HL-60 (cell line): ENCODE measurements around the gene IRGC.
A peak's percentile ranks its signal among the peaks of the same experiment; 100 is the strongest.

ENCODE experiments used
- DNase-seq, 2 experiments: peaks; one replicate each; pipeline ENCODE4 v3.0.0-alpha.2; 2010 to 2020; ENCODE audit warnings: low read depth in 1 of 2, low spot score in 1 of 2
- H3K27ac ChIP-seq: fragments of 250-450 bp; sonication (Bioruptor Pico); replicated peaks from 2 replicates; pipeline ENCODE4 v1.5.1; 2020; ENCODE audit warnings: mild to moderate bottlenecking, moderate library complexity
- H3K27me3 ChIP-seq: fragments of 250-450 bp; sonication (Bioruptor Pico); 2 replicates; pipeline ENCODE4 v1.5.1; 2021; ENCODE audit warnings: mild to moderate bottlenecking, moderate library complexity; ENCODE audit not compliant: insufficient read depth, poor library complexity, severe bottlenecking
- H3K4me3 ChIP-seq: replicated peaks from 2 replicates; pipeline ENCODE4 v1.5.1; 2011; ENCODE audit warnings: mild to moderate bottlenecking, control low read depth, low read length; ENCODE audit not compliant: insufficient read depth
- GABPA ChIP-seq: IDR thresholded peaks from 2 replicates; pipeline ENCODE4 v1.6.1; 2012; ENCODE audit warnings: low read depth
- POLR2AphosphoS5 ChIP-seq: IDR thresholded peaks from 2 replicates; pipeline ENCODE4 v1.6.1; 2012; ENCODE audit warnings: low read depth
- SPI1 ChIP-seq: IDR thresholded peaks from 2 replicates; pipeline ENCODE4 v1.6.1; 2012; ENCODE audit warnings: low read depth, mild to moderate bottlenecking, borderline replicate concordance
- TF ChIP-seq, protein P1 (sequence below): IDR thresholded peaks from 2 replicates; pipeline ENCODE4 v1.6.1; 2012; ENCODE audit warnings: low read depth; ENCODE audit not compliant: insufficient replicate concordance
- TF ChIP-seq, protein P2 (sequence below): IDR thresholded peaks from one replicate; pipeline ENCODE4 v1.5.1; 2011; ENCODE audit warnings: low read length, control low read depth, inconsistent platforms; ENCODE audit not compliant: insufficient read depth

The IRGC gene

GRCh38 chr19:43729919-43730318 lies 14.0 kb downstream of the IRGC start:
- Histone ChIP-seq H3K4me3 (no peak overlapping the region), H3K27ac (no peak overlapping the region), H3K27me3 (no peaks in the 10 kb centered on the region)
- TF ChIP-seq POLR2AphosphoS5 = no peak
- TF ChIP-seq, protein P1, sequence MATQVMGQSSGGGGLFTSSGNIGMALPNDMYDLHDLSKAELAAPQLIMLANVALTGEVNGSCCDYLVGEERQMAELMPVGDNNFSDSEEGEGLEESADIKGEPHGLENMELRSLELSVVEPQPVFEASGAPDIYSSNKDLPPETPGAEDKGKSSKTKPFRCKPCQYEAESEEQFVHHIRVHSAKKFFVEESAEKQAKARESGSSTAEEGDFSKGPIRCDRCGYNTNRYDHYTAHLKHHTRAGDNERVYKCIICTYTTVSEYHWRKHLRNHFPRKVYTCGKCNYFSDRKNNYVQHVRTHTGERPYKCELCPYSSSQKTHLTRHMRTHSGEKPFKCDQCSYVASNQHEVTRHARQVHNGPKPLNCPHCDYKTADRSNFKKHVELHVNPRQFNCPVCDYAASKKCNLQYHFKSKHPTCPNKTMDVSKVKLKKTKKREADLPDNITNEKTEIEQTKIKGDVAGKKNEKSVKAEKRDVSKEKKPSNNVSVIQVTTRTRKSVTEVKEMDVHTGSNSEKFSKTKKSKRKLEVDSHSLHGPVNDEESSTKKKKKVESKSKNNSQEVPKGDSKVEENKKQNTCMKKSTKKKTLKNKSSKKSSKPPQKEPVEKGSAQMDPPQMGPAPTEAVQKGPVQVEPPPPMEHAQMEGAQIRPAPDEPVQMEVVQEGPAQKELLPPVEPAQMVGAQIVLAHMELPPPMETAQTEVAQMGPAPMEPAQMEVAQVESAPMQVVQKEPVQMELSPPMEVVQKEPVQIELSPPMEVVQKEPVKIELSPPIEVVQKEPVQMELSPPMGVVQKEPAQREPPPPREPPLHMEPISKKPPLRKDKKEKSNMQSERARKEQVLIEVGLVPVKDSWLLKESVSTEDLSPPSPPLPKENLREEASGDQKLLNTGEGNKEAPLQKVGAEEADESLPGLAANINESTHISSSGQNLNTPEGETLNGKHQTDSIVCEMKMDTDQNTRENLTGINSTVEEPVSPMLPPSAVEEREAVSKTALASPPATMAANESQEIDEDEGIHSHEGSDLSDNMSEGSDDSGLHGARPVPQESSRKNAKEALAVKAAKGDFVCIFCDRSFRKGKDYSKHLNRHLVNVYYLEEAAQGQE = no peak
- TF ChIP-seq GABPA = no peak
- no peak for TF ChIP-seq SPI1
- TF ChIP-seq, protein P2, sequence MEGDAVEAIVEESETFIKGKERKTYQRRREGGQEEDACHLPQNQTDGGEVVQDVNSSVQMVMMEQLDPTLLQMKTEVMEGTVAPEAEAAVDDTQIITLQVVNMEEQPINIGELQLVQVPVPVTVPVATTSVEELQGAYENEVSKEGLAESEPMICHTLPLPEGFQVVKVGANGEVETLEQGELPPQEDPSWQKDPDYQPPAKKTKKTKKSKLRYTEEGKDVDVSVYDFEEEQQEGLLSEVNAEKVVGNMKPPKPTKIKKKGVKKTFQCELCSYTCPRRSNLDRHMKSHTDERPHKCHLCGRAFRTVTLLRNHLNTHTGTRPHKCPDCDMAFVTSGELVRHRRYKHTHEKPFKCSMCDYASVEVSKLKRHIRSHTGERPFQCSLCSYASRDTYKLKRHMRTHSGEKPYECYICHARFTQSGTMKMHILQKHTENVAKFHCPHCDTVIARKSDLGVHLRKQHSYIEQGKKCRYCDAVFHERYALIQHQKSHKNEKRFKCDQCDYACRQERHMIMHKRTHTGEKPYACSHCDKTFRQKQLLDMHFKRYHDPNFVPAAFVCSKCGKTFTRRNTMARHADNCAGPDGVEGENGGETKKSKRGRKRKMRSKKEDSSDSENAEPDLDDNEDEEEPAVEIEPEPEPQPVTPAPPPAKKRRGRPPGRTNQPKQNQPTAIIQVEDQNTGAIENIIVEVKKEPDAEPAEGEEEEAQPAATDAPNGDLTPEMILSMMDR = no peak
- no peak for DNase-seq

DNA sequence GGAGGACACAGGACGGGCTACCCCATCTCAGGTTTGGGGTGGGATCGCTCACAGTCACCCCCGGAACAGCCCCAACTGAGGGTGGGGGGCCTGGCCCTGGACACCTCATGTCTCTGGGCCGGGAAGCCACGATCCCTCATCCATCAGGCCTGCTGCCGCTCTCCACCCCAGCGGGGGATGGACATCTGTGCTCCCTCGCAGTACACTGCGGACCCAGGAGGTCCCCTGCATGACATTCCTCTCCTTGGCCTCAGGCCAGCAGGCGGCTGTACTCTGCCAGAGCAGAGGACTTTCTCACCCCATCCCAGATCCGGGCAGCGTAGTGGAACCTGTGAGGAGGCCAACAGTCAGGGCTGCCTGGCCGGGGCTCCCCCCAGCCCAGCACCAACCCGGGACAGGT lies 15.5 kb downstream of the IRGC start:
- DNase-seq = no peak
- Histone ChIP-seq H3K4me3 (no peak overlapping the region), H3K27me3 (no peaks in the 10 kb centered on the region), H3K27ac (peak overlapping the region; percentile 76)
- TF ChIP-seq, protein P2 = no peak
- TF ChIP-seq GABPA (no peak), POLR2AphosphoS5 (no peak), SPI1 (no peak)
- TF ChIP-seq, protein P1 = no peak

DNA sequence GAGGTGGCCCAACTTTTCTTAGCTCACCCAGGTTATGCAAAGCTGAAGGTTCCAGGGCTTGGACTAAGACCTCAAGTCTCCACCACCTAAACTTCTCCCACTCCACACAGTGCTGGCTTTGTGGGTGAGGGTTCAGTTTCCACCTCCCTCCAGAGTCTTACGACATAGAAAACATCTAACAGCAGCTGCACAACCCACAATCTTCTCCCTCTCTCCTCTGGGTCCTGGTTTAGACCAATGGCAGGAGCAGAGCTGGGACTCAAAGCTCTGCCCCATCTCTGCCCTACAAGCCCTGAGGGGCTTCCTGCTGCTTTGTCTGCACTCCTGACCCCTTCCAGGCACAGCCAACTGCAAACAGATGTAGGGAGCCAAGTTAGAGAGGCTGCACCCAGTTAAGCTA lies 16.0 kb downstream of the IRGC start:
- TF ChIP-seq, protein P2 = no peak
- TF ChIP-seq POLR2AphosphoS5 (0 out of 2 replicates have a peak, but pooled peaks have one; percentile 51), SPI1 (no peak), GABPA (no peak)
- TF ChIP-seq, protein P1 = no peak
- Histone ChIP-seq H3K27ac (peak overlapping the region; percentile 76), H3K4me3 (no peak overlapping the region), H3K27me3 (no peaks in the 10 kb centered on the region)
- DNase-seq = peak; percentile 70 to 85
